ENCODE results near the gene DPH3. TPM values are rescaled to one million over a fixed set of nuclear protein-coding genes. Genes with fewer than 3 reads are reported as not detected.

The DPH3 gene
- total RNA-seq, 1 experiment from 2014 or later, result 27.8 TPM

GRCh38 chr3:16305111-16305541, 40.4 kb upstream of the DPH3 start:
- ATAC-seq (no peak), DNase-seq (ENCODE audit: low spot score) (no peak)
- Mint-ChIP-seq H3K4me3 (no peak overlapping the region), H3K27ac (peak overlapping the region; percentile 42; the same call in 1 of the 2 replicates), H3K9me3 (no peaks in the 10 kb centered on the region), H3K27me3 (ENCODE audit: low read depth) (no peaks in the 10 kb centered on the region), H3K4me1 (peaks cover 52% of the 10 kb centered on the region), H3K36me3 (peaks cover 28% of the 10 kb centered on the region)
- POLR2A ChIA-PET, result no interaction called here
- TF ChIP-seq SMAD4 (CRISPR knock-in tag; IDR thresholded peaks at IDR 0.05), result no peak
- TF ChIP-seq FOXK1 (CRISPR knock-in tag; IDR thresholded peaks at IDR 0.05), result no peak
- no peak for TF ChIP-seq FOXP4 (CRISPR knock-in tag; IDR thresholded peaks at IDR 0.05)
- TF ChIP-seq ZNF671 (CRISPR knock-in tag; IDR thresholded peaks at IDR 0.05), result no peak
- no peak for TF ChIP-seq FOXJ3 (CRISPR knock-in tag; IDR thresholded peaks at IDR 0.05; ENCODE audit: borderline replicate concordance)
- TF ChIP-seq MAX (CRISPR knock-in tag; IDR thresholded peaks at IDR 0.05), result no peak
- no peak for TF ChIP-seq EMX1 (CRISPR knock-in tag; IDR thresholded peaks at IDR 0.05)
- no peak for TF ChIP-seq ZNF532 (CRISPR knock-in tag; IDR thresholded peaks at IDR 0.05; ENCODE audit: borderline replicate concordance)
- CTCF ChIA-PET, result interaction anchor here (0.5 to 1.0 kb wide), 3 partner anchors 13 to 230 kb away, joined by 3 read pairs; no protein-coding TSS in a partner anchor

- no peak for TF ChIP-seq ZBTB43 (CRISPR knock-in tag; IDR thresholded peaks at IDR 0.05)
- ChIA-PET POLR2A (interaction anchor here (0.5 to 0.6 kb wide), 2 partner anchors 33 to 40 kb away, joined by 3 to 4 read pairs; no protein-coding TSS in a partner anchor), CTCF (interaction anchor here (0.7 to 1.0 kb wide), 2 partner anchors 12 to 212 kb away, joined by 3 read pairs; no protein-coding TSS in a partner anchor)
- peaks cover 31% of the 10 kb centered on the region for H3K36me3 Mint-ChIP-seq
- ATAC-seq (no peak), DNase-seq (ENCODE audit: low spot score) (no peak)
- peaks cover 52% of the 10 kb centered on the region for H3K4me1 Mint-ChIP-seq
- H3K9me3 Mint-ChIP-seq, result no peaks in the 10 kb centered on the region
- H3K27me3 Mint-ChIP-seq (ENCODE audit: low read depth), result no peaks in the 10 kb centered on the region
- peak overlapping the region; percentile 42 for H3K27ac Mint-ChIP-seq
- no peak overlapping the region for H3K4me3 Mint-ChIP-seq
These were observed 39.6 kb upstream of the DPH3 start for GRCh38 chr3:16304061-16305010.

- no peak for DNase-seq (ENCODE audit: low spot score)
- Mint-ChIP-seq H3K9me3 (no peaks in the 10 kb centered on the region), H3K4me3 (0 out of 2 replicates have a peak overlapping the region, but pooled peaks have one; percentile 44), H3K4me1 (peaks cover 59% of the 10 kb centered on the region), H3K36me3 (peaks cover 41% of the 10 kb centered on the region), H3K27me3 (ENCODE audit: low read depth) (no peaks in the 10 kb centered on the region), H3K27ac (peak overlapping the region; percentile 55)
- ChIA-PET CTCF (interaction anchor here (1.1 to 1.7 kb wide), 2 partner anchors 13 to 214 kb away, joined by 3 to 7 read pairs; no protein-coding TSS in a partner anchor), POLR2A (no interaction called here)
- no peak for ATAC-seq
- TF ChIP-seq ERG (CRISPR knock-in tag; IDR thresholded peaks at IDR 0.05) (no peak), NR2C2 (CRISPR knock-in tag; IDR thresholded peaks at IDR 0.05) (no peak), CREB1 (CRISPR knock-in tag; IDR thresholded peaks at IDR 0.05) (no peak), E2F5 (CRISPR knock-in tag; IDR thresholded peaks at IDR 0.05) (no peak), RELA (CRISPR knock-in tag; IDR thresholded peaks at IDR 0.05; ENCODE audit: borderline replicate concordance) (no peak), NFE2L1 (CRISPR knock-in tag; IDR thresholded peaks at IDR 0.05) (no peak), HMGA2 (CRISPR knock-in tag; IDR thresholded peaks at IDR 0.05) (no peak), MLX (CRISPR knock-in tag; IDR thresholded peaks at IDR 0.05) (no peak), NFYB (CRISPR knock-in tag; conservative IDR thresholded peaks at IDR 0.05; ENCODE audit: low read depth) (no peak), MAX (CRISPR knock-in tag; IDR thresholded peaks at IDR 0.05) (no peak), JAZF1 (CRISPR knock-in tag; IDR thresholded peaks at IDR 0.05) (no peak)
These were observed 38.4 kb upstream of the DPH3 start for GRCh38 chr3:16303037-16303575.
